Measurements from ENCODE around the gene CREB5. TPM values are rescaled to one million over a fixed set of nuclear protein-coding genes. Genes with fewer than 3 reads are reported as not detected.

Gene CREB5
- total RNA-seq, 4 donors from 2014 or later: 11.9 to 25.3 (median 14.4) TPM

DNA sequence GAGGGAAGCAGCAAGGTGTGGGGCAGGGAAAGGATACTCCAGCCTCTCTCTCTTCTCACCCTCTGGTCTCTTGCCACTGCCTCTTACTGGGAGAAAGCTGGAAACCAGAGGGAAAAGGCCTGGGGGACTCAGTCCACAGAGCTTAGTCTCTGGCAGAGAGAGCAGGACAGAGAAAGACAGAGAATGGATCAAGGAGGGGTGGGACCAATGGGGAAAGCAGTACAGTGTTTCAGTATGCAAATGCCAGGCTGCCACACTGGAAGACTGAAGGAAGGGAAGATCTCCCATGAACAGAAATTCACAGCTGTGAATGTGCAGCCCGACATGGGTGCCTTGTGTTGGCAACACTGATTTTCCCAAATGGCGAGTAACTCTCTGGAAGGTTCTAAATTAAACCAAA is 40.4 kb downstream of the CREB5 start:
- TF ChIP-seq, protein P1, sequence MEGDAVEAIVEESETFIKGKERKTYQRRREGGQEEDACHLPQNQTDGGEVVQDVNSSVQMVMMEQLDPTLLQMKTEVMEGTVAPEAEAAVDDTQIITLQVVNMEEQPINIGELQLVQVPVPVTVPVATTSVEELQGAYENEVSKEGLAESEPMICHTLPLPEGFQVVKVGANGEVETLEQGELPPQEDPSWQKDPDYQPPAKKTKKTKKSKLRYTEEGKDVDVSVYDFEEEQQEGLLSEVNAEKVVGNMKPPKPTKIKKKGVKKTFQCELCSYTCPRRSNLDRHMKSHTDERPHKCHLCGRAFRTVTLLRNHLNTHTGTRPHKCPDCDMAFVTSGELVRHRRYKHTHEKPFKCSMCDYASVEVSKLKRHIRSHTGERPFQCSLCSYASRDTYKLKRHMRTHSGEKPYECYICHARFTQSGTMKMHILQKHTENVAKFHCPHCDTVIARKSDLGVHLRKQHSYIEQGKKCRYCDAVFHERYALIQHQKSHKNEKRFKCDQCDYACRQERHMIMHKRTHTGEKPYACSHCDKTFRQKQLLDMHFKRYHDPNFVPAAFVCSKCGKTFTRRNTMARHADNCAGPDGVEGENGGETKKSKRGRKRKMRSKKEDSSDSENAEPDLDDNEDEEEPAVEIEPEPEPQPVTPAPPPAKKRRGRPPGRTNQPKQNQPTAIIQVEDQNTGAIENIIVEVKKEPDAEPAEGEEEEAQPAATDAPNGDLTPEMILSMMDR (IDR thresholded peaks at IDR 0.05; ENCODE audit: low read depth): no peak

DNA sequence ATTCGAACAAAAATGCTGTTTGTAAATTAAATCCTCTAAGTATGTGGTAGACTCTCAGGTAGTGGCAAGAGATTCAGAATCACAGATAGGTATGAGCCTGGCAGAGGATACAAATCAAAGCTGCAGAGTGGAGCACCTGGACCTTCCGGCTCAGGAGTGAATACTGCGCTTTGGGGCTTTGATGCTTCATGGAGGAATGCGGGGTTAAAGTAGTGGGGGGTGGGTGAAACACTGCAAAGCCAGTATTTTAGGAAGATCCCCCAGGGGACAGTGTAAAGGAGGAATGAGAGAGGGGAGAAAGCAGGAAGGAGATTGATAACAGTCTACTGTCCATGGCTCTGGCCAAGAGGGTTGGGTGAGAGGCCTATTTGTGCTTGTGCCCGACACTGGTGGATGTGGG is 43.2 kb downstream of the CREB5 start:
- TF ChIP-seq, protein P1 (IDR thresholded peaks at IDR 0.05; ENCODE audit: low read depth): no peak

DNA sequence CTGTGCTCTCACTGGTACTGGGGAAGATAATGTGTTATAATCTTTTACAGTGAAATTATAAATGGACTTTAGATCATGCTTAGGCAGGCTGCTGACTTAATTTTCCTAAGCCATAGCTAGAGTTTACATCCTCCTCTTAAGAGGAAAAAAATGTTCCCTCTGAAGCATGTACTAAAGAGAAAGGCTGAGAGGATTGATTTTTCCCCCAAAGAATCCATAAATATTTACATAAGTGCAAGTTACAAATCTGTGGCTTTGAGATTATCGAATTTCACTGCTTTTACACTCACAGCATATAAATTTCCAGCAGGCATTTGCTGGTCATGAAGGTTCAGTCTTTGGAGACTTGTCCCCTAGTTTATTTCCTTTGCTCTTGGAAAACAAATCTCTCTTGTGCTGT is 43.7 kb downstream of the CREB5 start:
- TF ChIP-seq, protein P1 (IDR thresholded peaks at IDR 0.05; ENCODE audit: low read depth): no peak

DNA sequence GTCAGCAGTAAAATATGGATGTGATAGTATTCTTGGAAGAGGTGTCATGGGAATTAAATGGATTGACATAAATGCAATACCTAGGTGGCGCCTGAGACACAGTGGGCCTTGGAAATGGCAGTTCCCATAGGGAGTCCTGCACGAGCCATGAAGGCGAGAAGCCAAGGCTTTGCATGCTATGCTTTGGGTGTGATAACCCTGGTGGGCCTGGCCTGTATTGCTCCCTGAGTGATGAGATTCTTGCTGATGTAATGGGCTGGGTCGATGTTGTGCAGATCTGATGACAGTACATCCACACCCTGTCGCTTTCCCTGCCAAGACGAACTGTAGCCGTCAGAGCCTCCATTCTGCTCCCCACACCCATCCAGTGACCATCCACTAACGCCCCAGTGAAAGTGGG is 46.4 kb downstream of the CREB5 start:
- TF ChIP-seq, protein P1 (IDR thresholded peaks at IDR 0.05; ENCODE audit: low read depth): no peak

DNA sequence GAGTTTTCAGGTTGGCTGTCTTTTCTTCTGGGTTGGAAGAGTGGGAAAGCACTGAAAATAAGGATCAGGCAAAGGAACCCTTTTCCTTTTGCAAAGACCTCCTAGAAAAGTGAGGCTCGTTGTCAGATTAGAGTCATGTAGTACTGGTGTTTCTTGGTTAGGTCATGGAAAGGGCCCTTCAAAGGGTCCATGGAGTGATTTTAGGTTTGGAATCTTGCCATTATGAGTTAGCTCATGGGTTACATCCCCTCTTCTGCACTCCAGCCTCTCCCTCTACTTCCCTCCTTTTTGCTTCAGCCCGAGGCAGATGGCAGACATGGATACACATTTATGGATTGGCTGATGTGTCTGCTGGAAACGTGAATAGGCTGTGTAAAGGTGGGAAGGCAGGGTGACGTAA is 47.0 kb downstream of the CREB5 start:
- TF ChIP-seq, protein P1 (IDR thresholded peaks at IDR 0.05; ENCODE audit: low read depth): no peak

DNA sequence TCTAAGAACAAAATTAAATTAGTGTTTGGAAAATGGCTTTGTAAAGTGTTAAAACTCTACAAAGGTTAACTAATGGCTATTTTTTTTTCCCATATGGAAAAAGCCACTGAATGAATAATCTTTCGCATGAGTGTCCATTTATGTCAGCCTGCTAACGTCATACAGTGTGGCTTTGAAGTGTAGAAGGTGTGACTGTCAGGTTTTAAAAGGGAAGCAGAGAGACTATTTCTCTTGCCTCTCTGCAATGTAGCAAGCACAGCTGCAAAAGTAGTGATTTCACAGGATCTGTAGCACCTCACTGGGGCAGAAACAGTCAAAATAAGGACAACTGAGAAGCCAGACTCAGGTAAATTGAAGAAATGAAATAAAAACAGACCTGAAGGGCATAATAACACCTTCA is 53.4 kb downstream of the CREB5 start:
- TF ChIP-seq, protein P1 (IDR thresholded peaks at IDR 0.05; ENCODE audit: low read depth): no peak

DNA sequence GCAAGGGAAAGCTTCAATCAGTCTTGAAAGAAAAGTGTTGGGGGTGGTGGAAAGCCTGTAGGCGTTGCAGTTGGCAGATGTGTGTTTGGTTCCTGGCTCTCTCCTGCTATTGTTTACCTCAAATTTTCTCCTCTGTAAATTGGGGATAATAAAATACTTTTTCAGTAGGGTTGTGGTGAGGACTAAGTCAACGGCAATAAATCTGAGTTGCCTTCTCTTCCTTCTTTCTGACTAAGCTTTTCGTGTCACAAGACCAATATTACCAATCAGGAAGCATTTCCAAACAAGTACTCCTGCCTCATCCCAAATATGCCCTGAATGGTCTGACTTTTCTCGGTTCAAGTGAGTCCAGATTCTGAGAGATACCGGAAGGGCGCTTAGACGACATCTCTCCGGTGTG is 54.0 kb downstream of the CREB5 start:
- TF ChIP-seq, protein P1 (IDR thresholded peaks at IDR 0.05; ENCODE audit: low read depth): no peak

Measured in subcutaneous adipose tissue (tissue), 4 donors.